Glomerular endothelial cell (primary cell): Measurements from ENCODE around the gene TRIL. TPM values are rescaled to one million over a fixed set of nuclear protein-coding genes. Genes with fewer than 3 reads are reported as not detected.

Source experiments
- DNase-seq: peaks from one replicate; pipeline ENCODE4 v3.0.0-alpha.2; 2011; ENCODE audit warnings: low read depth, low spot score; ENCODE audit errors: extremely low read depth
- total RNA-seq: library from RNA; depleted of rRNA; stranded (reverse); fragments of >200 nt; gene quantifications from 2 replicates; pipeline ENCODE4 v1.2.3, GENCODE V29; 2015

The TRIL gene
- total RNA-seq, 1 donor from 2014 or later = 1.2 TPM

GRCh38 chr7:28983396-28984190, 25.5 kb upstream of the TRIL start:
- no peak for DNase-seq

GRCh38 chr7:28981161-28981465, 23.0 kb upstream of the TRIL start:
- no peak for DNase-seq

GRCh38 chr7:28980451-28981160, 22.5 kb upstream of the TRIL start:
- DNase-seq = no peak

GRCh38 chr7:28979776-28980175, 21.6 kb upstream of the TRIL start:
- no peak for DNase-seq

GRCh38 chr7:28977881-28978280, 19.8 kb upstream of the TRIL start:
- no peak for DNase-seq

- no peak for DNase-seq
Measured at GRCh38 chr7:28976022-28976421, 17.9 kb upstream of the TRIL start.

GRCh38 chr7:28973591-28973990, 15.5 kb upstream of the TRIL start:
- no peak for DNase-seq

- DNase-seq = no peak
Measured at GRCh38 chr7:28964056-28964455, 5.9 kb upstream of the TRIL start.

GRCh38 chr7:28961972-28962371, 3.8 kb upstream of the TRIL start:
- DNase-seq = no peak

GRCh38 chr7:28960071-28960840, 2.1 kb upstream of the TRIL start:
- no peak for DNase-seq

GRCh38 chr7:28958980-28959347, 834 bp upstream of the TRIL start:
- DNase-seq = no peak

- DNase-seq = no peak
Measured at GRCh38 chr7:28957751-28958234, 337 bp downstream of the TRIL start.

GRCh38 chr7:28957064-28957750, 923 bp downstream of the TRIL start:
- DNase-seq = no peak

GRCh38 chr7:28956608-28957063, 1.5 kb downstream of the TRIL start:
- no peak for DNase-seq

GRCh38 chr7:28955718-28956607, 2.2 kb downstream of the TRIL start:
- DNase-seq = no peak

- no peak for DNase-seq
Measured at GRCh38 chr7:28955356-28955717, 2.8 kb downstream of the TRIL start.

- no peak for DNase-seq
Measured at GRCh38 chr7:28954946-28955345, 3.2 kb downstream of the TRIL start.

GRCh38 chr7:28954471-28954870, 3.7 kb downstream of the TRIL start:
- DNase-seq = no peak

GRCh38 chr7:28953633-28954032, 4.5 kb downstream of the TRIL start:
- no peak for DNase-seq

- DNase-seq = no peak
Measured at GRCh38 chr7:28942168-28942567, 16.0 kb downstream of the TRIL start.
